Measurements from ENCODE around the gene DEF6. TPM values are rescaled to one million over a fixed set of nuclear protein-coding genes. Genes with fewer than 3 reads are reported as not detected.

Gene DEF6
- total RNA-seq, 1 donor from 2014 or later = 2.2 TPM

DNA sequence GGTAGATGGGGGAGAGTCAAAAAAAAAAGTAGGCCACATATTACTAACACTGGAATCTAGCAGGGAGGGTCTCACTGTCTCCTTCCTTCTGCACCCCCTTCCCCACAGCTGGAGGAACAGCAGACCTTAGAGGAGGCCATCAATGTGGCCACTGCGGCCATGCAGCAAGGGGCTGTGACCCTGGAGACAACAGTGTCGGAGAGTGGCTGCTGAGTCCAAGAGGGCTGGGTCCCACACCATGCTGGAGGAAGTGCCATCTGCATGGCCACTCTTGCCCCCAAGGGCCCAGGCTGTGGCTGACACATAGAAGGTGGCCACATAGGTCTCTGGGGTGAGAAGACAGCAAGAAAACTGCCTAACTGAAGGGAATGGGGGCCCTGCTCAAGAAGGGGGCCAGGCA is 2.6 kb upstream of the DEF6 start:
- Histone ChIP-seq H4K20me1 (ENCODE audit: insufficient read depth, low read length) (no peaks in the 10 kb centered on the region), H3K79me2 (ENCODE audit: insufficient read depth, low read length) (no peaks in the 10 kb centered on the region), H3K4me2 (ENCODE audit: low read length) (no peak overlapping the region), H3K4me1 (ENCODE audit: insufficient read depth, low read length) (peaks cover 12% of the 10 kb centered on the region), H3K9ac (ENCODE audit: low read length) (no peak overlapping the region), H2AFZ (ENCODE audit: low read depth, low read length) (no peak overlapping the region), H3K36me3 (ENCODE audit: insufficient read depth, low read length) (no peaks in the 10 kb centered on the region), H3K9me3 (ENCODE audit: insufficient read depth, low read depth, low read length) (no peaks in the 10 kb centered on the region), H3K27ac (ENCODE audit: low read depth, low read length) (no peak overlapping the region), H3K27me3 (ENCODE audit: insufficient read depth, low read length) (no peaks in the 10 kb centered on the region), H3K4me3 (ENCODE audit: insufficient read depth, low read depth, low read length) (no peak overlapping the region)
- no peaks in the 10 kb centered on the region for H3K9me3 Mint-ChIP-seq (ENCODE audit: unreplicated experiment)
- no peak for DNase-seq (ENCODE audit: low read depth)
- H3K27me3 Mint-ChIP-seq (ENCODE audit: low read depth, unreplicated experiment) = peaks cover 2% of the 10 kb centered on the region
- no peak overlapping the region for H3K27ac Mint-ChIP-seq (ENCODE audit: unreplicated experiment)
- no peaks in the 10 kb centered on the region for H3K4me1 Mint-ChIP-seq (ENCODE audit: low read depth, unreplicated experiment)
- no peak overlapping the region for H3K4me3 Mint-ChIP-seq (ENCODE audit: unreplicated experiment)
- H3K36me3 Mint-ChIP-seq (ENCODE audit: low read depth, unreplicated experiment) = peaks cover 39% of the 10 kb centered on the region
- TF ChIP-seq, protein P1, sequence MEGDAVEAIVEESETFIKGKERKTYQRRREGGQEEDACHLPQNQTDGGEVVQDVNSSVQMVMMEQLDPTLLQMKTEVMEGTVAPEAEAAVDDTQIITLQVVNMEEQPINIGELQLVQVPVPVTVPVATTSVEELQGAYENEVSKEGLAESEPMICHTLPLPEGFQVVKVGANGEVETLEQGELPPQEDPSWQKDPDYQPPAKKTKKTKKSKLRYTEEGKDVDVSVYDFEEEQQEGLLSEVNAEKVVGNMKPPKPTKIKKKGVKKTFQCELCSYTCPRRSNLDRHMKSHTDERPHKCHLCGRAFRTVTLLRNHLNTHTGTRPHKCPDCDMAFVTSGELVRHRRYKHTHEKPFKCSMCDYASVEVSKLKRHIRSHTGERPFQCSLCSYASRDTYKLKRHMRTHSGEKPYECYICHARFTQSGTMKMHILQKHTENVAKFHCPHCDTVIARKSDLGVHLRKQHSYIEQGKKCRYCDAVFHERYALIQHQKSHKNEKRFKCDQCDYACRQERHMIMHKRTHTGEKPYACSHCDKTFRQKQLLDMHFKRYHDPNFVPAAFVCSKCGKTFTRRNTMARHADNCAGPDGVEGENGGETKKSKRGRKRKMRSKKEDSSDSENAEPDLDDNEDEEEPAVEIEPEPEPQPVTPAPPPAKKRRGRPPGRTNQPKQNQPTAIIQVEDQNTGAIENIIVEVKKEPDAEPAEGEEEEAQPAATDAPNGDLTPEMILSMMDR (IDR thresholded peaks at IDR 0.05; ENCODE audit: insufficient read depth, low read depth, low read length) = no peak
- FAIRE-seq = no peak

DNA sequence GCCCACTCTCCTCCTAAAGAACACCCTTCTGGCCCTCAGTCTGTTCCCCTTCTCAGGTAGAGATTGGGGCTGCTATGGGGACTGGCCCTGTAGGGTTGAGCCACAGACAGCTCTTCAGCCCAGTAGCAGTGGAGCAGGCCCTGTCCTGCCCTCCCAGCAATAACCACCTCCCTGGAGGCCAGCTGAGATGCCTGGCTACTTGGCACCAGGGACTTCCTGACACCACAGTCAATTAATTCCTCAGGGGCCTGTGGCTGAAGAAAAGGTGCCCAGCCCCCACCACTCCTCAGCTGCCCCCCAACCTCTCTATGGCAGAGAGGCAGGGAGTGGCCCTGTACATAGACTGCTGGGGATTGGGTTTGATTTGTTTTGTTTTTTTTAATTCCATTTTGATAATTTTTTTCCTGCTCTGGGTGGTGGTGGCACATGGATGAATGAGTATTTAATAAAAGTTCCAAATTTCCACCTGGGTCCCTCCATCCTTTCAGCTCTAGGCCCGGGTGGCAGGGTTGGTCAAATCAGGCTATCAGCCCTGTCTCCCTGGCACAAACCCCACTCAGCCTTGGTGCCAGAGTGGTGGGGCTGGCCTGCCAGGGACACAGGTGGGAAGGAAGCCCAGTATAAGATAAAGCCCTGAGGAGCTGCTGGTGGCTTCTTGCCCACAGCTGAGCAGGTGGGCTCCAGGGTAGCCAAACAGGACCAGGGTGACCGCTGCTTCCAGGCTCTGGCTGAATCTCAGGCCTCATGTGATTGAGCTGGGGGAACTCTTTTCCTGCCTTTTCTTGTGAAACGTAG is 1.9 kb upstream of the DEF6 start:
- H3K27ac Mint-ChIP-seq (ENCODE audit: unreplicated experiment) = no peak overlapping the region
- no peaks in the 10 kb centered on the region for H3K79me2 ChIP-seq (ENCODE audit: insufficient read depth, low read length)
- H3K9ac ChIP-seq (ENCODE audit: low read length) = no peak overlapping the region
- H3K4me3 Mint-ChIP-seq (ENCODE audit: unreplicated experiment) = peak overlapping the region; percentile 45
- peaks cover 12% of the 10 kb centered on the region for H3K4me1 ChIP-seq (ENCODE audit: insufficient read depth, low read length)
- TF ChIP-seq, protein P1 (IDR thresholded peaks at IDR 0.05; ENCODE audit: insufficient read depth, low read depth, low read length) = no peak
- TF ChIP-seq EZH2 (IDR thresholded peaks at IDR 0.05; ENCODE audit: insufficient read depth, low read length) = no peak
- peaks cover 33% of the 10 kb centered on the region for H3K36me3 Mint-ChIP-seq (ENCODE audit: low read depth, unreplicated experiment)
- H3K4me2 ChIP-seq (ENCODE audit: low read length) = no peak overlapping the region
- H3K36me3 ChIP-seq (ENCODE audit: insufficient read depth, low read length) = no peaks in the 10 kb centered on the region
- H3K27me3 Mint-ChIP-seq (ENCODE audit: low read depth, unreplicated experiment) = peaks cover 2% of the 10 kb centered on the region
- no peak overlapping the region for H2AFZ ChIP-seq (ENCODE audit: low read depth, low read length)
- no peak overlapping the region for H3K4me3 ChIP-seq (ENCODE audit: insufficient read depth, low read depth, low read length)
- H4K20me1 ChIP-seq (ENCODE audit: insufficient read depth, low read length) = no peaks in the 10 kb centered on the region
- FAIRE-seq (no peak), DNase-seq (ENCODE audit: low read depth) (no peak)
- no peaks in the 10 kb centered on the region for H3K9me3 Mint-ChIP-seq (ENCODE audit: unreplicated experiment)
- H3K4me1 Mint-ChIP-seq (ENCODE audit: low read depth, unreplicated experiment) = no peaks in the 10 kb centered on the region
- no peaks in the 10 kb centered on the region for H3K9me3 ChIP-seq (ENCODE audit: insufficient read depth, low read depth, low read length)
- no peak overlapping the region for H3K27ac ChIP-seq (ENCODE audit: low read depth, low read length)
- no peaks in the 10 kb centered on the region for H3K27me3 ChIP-seq (ENCODE audit: insufficient read depth, low read length)

DNA sequence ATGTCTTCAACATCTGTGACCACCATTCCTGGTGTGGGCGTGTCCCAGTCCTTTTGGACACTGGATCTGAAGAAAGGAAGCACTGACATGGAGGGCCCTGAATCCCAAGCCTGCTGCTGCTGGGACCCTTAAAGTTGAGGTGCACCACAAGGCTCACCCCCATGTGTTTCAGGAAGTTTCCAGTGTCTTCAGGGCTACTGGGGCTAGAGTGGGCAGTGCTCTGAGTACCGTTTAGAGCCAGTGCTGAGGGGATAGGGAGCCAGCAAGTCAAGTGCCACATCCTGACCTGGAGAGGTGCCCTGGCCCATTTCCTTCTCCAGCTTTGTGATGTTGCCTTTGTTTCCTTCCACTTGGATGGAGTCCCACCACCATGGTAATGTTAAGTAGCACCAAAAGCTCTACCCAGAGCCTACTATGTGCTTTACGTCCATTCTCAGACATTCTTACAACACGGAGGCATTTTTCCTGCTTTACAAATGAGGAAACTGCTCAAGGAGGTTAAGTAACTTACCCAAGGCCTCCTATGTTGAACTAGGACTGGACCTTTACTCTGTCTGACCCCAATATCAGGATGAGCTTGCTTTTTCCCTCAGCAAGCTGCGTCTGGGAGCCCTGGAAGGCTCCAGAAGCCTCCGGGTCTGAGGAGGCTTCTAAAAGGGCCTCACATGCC is 552 bp upstream of the DEF6 start:
- no peak overlapping the region for H3K27ac ChIP-seq (ENCODE audit: low read depth, low read length)
- H3K9ac ChIP-seq (ENCODE audit: low read length) = no peak overlapping the region
- no peaks in the 10 kb centered on the region for H3K36me3 ChIP-seq (ENCODE audit: insufficient read depth, low read length)
- H3K4me1 Mint-ChIP-seq (ENCODE audit: low read depth, unreplicated experiment) = no peaks in the 10 kb centered on the region
- H3K4me2 ChIP-seq (ENCODE audit: low read length) = peak overlapping the region; percentile 68
- no peak overlapping the region for H2AFZ ChIP-seq (ENCODE audit: low read depth, low read length)
- no peak overlapping the region for H3K4me3 Mint-ChIP-seq (ENCODE audit: unreplicated experiment)
- TF ChIP-seq EZH2 (IDR thresholded peaks at IDR 0.05; ENCODE audit: insufficient read depth, low read length) = no peak
- TF ChIP-seq, protein P1 (IDR thresholded peaks at IDR 0.05; ENCODE audit: insufficient read depth, low read depth, low read length) = no peak
- H3K36me3 Mint-ChIP-seq (ENCODE audit: low read depth, unreplicated experiment) = peaks cover 21% of the 10 kb centered on the region
- peak overlapping the region; percentile 58 for H3K27ac Mint-ChIP-seq (ENCODE audit: unreplicated experiment)
- H3K27me3 Mint-ChIP-seq (ENCODE audit: low read depth, unreplicated experiment) = peaks cover 2% of the 10 kb centered on the region
- no peaks in the 10 kb centered on the region for H3K9me3 Mint-ChIP-seq (ENCODE audit: unreplicated experiment)
- no peaks in the 10 kb centered on the region for H3K9me3 ChIP-seq (ENCODE audit: insufficient read depth, low read depth, low read length)
- no peaks in the 10 kb centered on the region for H3K27me3 ChIP-seq (ENCODE audit: insufficient read depth, low read length)
- H3K4me3 ChIP-seq (ENCODE audit: insufficient read depth, low read depth, low read length) = no peak overlapping the region
- H3K79me2 ChIP-seq (ENCODE audit: insufficient read depth, low read length) = no peaks in the 10 kb centered on the region
- H3K4me1 ChIP-seq (ENCODE audit: insufficient read depth, low read length) = peaks cover 12% of the 10 kb centered on the region
- DNase-seq (ENCODE audit: low read depth) = no peak
- FAIRE-seq = no peak
- no peaks in the 10 kb centered on the region for H4K20me1 ChIP-seq (ENCODE audit: insufficient read depth, low read length)
